Thyroid gland (tissue), 4 donors: Measurements from ENCODE around the gene ETHE1. TPM values are rescaled to one million over a fixed set of nuclear protein-coding genes. Genes with fewer than 3 reads are reported as not detected.
A peak's percentile ranks its signal among the peaks of the same experiment; 100 is the strongest.

ENCODE experiments used
- DNase-seq, 2 donors: peaks; one replicate each; pipeline ENCODE4 v3.0.0-alpha.2; 2019
- H3K27ac ChIP-seq, 3 donors: fragments of 200-600 bp; sonication (generic); 1 replicate in 2 of 3; 2 replicates in 1 of 3; pipeline ENCODE4 v1.5.1; 2016 to 2019; ENCODE audit warnings: mild to moderate bottlenecking in 1 of 3, moderate library complexity in 1 of 3
- H3K27me3 ChIP-seq: fragments of 200-600 bp; sonication (generic); one replicate; pipeline ENCODE4 v1.5.1; 2019
- H3K36me3 ChIP-seq, 2 donors: fragments of 200-600 bp; sonication (generic); one replicate each; pipeline ENCODE4 v1.5.1; 2016 to 2019
- H3K4me1 ChIP-seq, 2 donors: fragments of 200-600 bp; sonication (generic); one replicate each; pipeline ENCODE4 v1.5.1; 2017 to 2019
- H3K4me3 ChIP-seq, 3 donors: fragments of 200-600 bp; sonication (generic); replicated peaks in 1 of 3; 1 replicate in 2 of 3; 2 replicates in 1 of 3; pipeline ENCODE4 v1.5.1; 2016; ENCODE audit warnings: mild to moderate bottlenecking in 1 of 3
- H3K9me3 ChIP-seq: fragments of 200-600 bp; sonication (generic); one replicate; pipeline ENCODE4 v1.5.1; 2017
- CTCF ChIP-seq, 6 experiments: fragments of 200-600 bp in 3 of 6; fragments of 450-650 bp in 3 of 6; sonication (generic) in 3 of 6; IDR thresholded peaks; one replicate each; pipeline ENCODE4 v1.5.1; 2016 to 2019; ENCODE audit warnings: antibody characterized with exemption in 6 of 6, mild to moderate bottlenecking in 2 of 6, inconsistent platforms in 1 of 6, moderate library complexity in 1 of 6
- POLR2A ChIP-seq, 2 donors: fragments of 450-650 bp; IDR thresholded peaks; one replicate each; pipeline ENCODE4 v1.6.1; 2017; ENCODE audit warnings: antibody characterized with exemption in 2 of 2, mild to moderate bottlenecking in 2 of 2, moderate library complexity in 1 of 2
- WGBS, 2 donors: methylation state at CpG; one replicate each; pipeline ENCODE4 v1.1.5; 2017; 5-methylcytosine and 5-hydroxymethylcytosine counted together
- intact Hi-C: fragments of 100-400 bp; cut with DNase I; formaldehyde crosslinking; loops from one replicate; pipeline ENCODE4 v1.15.1; 2023
- total RNA-seq, 4 donors: library from RNA; depleted of rRNA; stranded (reverse); fragments of >200 nt; gene quantifications; one replicate each; pipeline ENCODE4 v1.2.3, GENCODE V29; 2016

Gene ETHE1
- total RNA-seq, 4 donors from 2014 or later, result 22.4 to 61.9 (median 32.5) TPM

DNA sequence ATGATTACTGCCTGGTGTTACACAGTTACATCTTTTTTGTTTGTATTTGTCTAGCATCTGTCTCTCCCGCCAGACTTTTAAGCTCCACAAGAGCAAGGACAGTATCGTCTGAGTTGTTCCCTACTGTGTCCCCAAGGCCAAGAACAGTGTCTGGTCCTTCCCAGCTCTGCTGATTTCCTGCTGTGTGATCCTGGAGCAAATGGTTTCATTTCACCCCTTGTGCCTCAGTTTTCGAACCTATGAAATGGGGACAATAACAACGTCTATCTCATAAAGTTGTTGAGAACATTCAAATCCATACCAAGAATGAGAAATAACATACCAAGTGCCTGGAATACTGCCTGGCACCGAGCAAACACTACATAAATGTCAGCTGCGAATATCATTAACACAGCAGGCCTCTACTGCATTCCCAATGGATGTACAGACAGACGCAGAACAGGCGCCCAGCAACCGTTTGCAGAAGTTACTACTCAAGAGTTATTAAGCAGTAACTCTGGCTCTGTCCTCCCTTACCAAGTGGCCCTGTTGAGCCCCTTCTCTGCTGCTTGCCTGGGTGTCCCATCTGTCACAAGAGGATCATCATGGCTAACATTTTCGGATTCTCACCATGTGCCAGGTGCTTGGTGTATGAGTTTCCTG is 36.9 kb upstream of the ETHE1 start:
- H3K36me3 ChIP-seq, result peaks cover 0 to 13% of the 10 kb centered on the region in 2 donors
- intact Hi-C loops, result no loop called here
- H3K9me3 ChIP-seq, result no peaks in the 10 kb centered on the region
- no peak overlapping the region for H3K4me3 ChIP-seq
- no peaks in the 10 kb centered on the region for H3K27me3 ChIP-seq
- WGBS, 2 donors, result 91% methylated on average over 10 of the region's 10 CpGs
- no peak for TF ChIP-seq POLR2A (IDR thresholded peaks at IDR 0.05)
- no peak for TF ChIP-seq CTCF (IDR thresholded peaks at IDR 0.05)
- DNase-seq, result no peak
- no peaks in the 10 kb centered on the region for H3K4me1 ChIP-seq
- no peak overlapping the region for H3K27ac ChIP-seq

GRCh38 chr19:43562698-43563241 is 35.8 kb upstream of the ETHE1 start:
- no peak overlapping the region for H3K4me3 ChIP-seq
- 74 to 81% methylated on average over 13 to 14 of the region's 14 CpGs for WGBS, 2 donors
- no peaks in the 10 kb centered on the region for H3K9me3 ChIP-seq
- no peaks in the 10 kb centered on the region for H3K4me1 ChIP-seq
- TF ChIP-seq POLR2A (IDR thresholded peaks at IDR 0.05) (no peak), CTCF (IDR thresholded peaks at IDR 0.05) (no peak)
- H3K36me3 ChIP-seq, result peaks cover 0 to 17% of the 10 kb centered on the region in 2 donors
- DNase-seq, result peak; percentile 39 to 46
- intact Hi-C loops, result no loop called here
- H3K27ac ChIP-seq, result peak overlapping the region in 2 of 3 donors; percentile 12 to 28
- H3K27me3 ChIP-seq, result no peaks in the 10 kb centered on the region

GRCh38 chr19:43562226-43562697 is 35.3 kb upstream of the ETHE1 start:
- no peaks in the 10 kb centered on the region for H3K4me1 ChIP-seq
- no peak overlapping the region for H3K4me3 ChIP-seq
- intact Hi-C loops, result no loop called here
- peak overlapping the region in 2 of 3 donors; percentile 12 to 28 for H3K27ac ChIP-seq
- DNase-seq, result no peak
- H3K9me3 ChIP-seq, result no peaks in the 10 kb centered on the region
- 86 to 92% methylated on average over 6 of the region's 6 CpGs for WGBS, 2 donors
- TF ChIP-seq CTCF (IDR thresholded peaks at IDR 0.05), result no peak
- no peak for TF ChIP-seq POLR2A (IDR thresholded peaks at IDR 0.05)
- no peaks in the 10 kb centered on the region for H3K27me3 ChIP-seq
- H3K36me3 ChIP-seq, result peaks cover 0 to 18% of the 10 kb centered on the region in 2 donors

DNA sequence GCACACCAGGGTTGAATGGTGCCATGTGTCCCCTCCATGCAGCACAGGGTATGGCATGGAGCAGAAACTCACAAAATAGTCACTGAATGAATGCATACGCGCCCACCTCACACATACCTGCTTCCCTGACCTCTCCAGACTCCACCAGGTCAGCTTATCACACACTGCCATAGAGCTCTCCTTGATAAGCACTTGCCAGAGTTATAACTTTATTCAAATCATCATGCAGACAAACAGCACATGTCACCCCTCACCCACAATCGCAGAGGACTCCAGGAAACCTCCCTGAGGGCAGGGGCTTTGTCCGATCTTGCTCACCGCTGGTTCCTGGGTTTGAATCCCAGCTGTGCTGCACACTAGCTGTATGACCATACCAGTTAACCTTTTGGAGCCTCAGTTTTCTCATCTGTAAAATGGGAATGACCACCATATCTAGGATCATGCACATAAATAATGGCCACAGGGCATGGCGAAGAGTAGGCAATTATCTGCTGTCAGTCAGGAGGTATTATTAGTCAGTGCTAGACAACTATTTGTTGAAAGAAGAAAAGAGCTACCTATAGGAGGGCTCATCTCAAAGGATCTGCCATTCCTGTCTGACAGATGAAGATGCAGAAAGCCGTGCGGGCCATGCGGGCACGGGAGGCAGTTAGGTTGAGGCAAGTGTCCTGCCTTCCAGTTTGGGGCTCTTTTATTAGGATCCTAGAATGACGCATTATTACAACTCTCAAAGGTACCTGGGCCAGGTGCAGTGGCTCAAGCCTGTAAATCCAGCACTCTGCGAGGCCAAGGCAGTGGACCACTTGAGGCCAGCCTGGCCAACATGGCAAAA is 34.4 kb upstream of the ETHE1 start:
- H3K36me3 ChIP-seq, result peaks cover 0 to 18% of the 10 kb centered on the region in 2 donors
- intact Hi-C loops, result no loop called here
- H3K27ac ChIP-seq, result no peak overlapping the region
- H3K4me3 ChIP-seq, result no peak overlapping the region
- no peaks in the 10 kb centered on the region for H3K27me3 ChIP-seq
- H3K9me3 ChIP-seq, result no peaks in the 10 kb centered on the region
- TF ChIP-seq CTCF (IDR thresholded peaks at IDR 0.05) (no peak), POLR2A (IDR thresholded peaks at IDR 0.05) (no peak)
- no peaks in the 10 kb centered on the region for H3K4me1 ChIP-seq
- WGBS, 2 donors, result 89 to 90% methylated on average over 12 of the region's 12 CpGs
- no peak for DNase-seq
